EH (cell line): Measurements from ENCODE around the gene TCHP.
"Not testable (repeated sequence)": the region's sequence is repeated elsewhere in the genome, so short reads cannot be mapped to it uniquely, and the experiment has no call there.

Source experiments
- DNase-seq: peaks from one replicate; pipeline ENCODE4 v3.0.0-alpha.2; 2015; ENCODE audit warnings: low read depth

Gene TCHP

DNA sequence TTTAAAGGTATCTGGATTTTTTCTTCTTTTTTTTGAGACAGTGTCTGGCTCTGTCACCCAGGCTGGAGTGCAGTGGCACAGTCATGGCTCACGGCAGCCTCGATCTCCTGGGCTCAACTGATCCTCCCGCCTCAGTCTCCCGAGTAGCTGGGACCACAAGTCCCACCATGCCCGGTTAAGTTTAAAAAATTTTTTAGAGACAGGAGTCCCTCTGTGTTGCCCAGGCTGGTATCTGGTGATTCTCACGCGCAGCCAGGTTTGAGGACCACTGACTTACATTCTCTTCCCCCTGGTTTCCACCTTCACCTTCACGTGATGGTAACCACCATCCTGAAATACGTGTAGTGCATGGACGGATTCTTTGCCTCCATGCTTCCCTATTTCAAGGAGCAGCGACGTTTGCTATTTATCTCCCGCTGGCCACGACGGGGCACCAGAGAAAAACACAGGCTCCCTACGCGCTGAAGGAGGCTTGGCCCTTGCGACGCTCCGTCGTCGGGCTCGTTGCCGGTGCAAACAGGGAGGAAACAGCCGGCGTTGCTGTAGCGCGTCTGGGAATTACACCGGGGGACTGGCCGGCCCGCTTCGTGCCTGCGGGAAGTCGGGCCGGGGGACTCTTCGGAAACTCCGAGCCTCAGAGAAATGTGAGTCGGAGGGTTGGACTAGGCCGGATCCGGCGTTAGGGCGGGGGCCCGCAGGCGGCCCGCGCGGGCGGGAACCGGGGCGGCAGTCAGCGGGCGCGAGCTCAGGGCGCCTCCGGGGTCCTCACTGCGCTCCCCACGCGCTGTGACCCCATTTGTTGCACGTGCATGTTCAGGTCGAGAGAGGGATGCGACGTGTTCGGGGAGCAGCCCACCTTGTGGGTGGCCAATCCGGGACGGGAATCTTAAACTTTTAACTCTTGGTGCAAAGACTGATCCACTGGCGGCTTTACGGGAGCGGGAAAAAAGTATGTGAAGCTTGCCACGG is at the start of gene TCHP:
Gene TCHP, plus strand, starts transcription at position 492 of the 969 bp plus-strand sequence. CDS start 2,753 bp downstream, outside the sequence.
- peak; percentile 89 for DNase-seq

- DNase-seq = not testable (repeated sequence)
Measured at GRCh38 chr12:109850518-109850917, 49.6 kb upstream of the TCHP start.

- no peak for DNase-seq
Measured at GRCh38 chr12:109855377-109855776, 44.7 kb upstream of the TCHP start.

DNA sequence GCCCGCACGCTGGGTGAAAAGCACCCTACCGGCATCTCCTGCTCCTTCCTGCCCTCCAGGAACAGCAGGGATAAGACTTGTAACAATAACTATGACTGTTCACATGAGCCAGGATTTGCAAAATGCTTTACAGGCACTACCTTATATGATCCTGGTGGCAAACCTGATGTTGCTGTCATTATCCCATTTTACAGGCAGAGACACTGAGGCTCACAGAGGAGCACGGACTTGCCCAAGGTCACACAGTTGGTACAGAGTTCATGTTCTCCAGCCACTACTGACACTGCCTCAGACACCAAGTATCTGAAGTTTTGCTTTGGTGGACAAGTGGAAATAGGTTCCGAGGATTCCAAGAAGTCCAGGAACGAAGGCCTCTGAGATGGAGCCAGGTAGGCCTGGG is 42.4 kb upstream of the TCHP start:
- no peak for DNase-seq

DNA sequence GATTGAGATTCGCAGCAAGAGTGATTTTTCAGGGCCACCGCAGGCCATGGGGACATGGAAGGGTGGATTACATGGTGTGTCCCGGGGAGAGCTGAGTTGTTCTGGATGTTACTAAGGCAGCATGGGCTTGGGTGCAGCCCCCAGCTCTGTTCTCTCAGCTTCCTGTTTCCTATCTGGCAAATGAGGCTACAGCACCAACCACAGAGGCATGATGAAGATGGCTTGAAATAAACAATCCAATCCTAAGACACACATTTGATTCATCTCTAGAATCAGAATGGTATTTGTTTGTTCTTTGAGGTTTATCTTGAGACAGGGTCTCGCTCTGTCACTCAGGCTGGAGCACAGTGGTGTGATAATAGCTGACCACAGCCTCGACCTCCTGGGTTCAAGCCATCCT is 41.3 kb upstream of the TCHP start:
- DNase-seq = no peak

- DNase-seq = no peak
Measured at GRCh38 chr12:109860977-109861376, 39.1 kb upstream of the TCHP start.

GRCh38 chr12:109861689-109862314 is 38.3 kb upstream of the TCHP start:
- DNase-seq = no peak

GRCh38 chr12:109862491-109862890 is 37.6 kb upstream of the TCHP start:
- not testable (repeated sequence) for DNase-seq

DNA sequence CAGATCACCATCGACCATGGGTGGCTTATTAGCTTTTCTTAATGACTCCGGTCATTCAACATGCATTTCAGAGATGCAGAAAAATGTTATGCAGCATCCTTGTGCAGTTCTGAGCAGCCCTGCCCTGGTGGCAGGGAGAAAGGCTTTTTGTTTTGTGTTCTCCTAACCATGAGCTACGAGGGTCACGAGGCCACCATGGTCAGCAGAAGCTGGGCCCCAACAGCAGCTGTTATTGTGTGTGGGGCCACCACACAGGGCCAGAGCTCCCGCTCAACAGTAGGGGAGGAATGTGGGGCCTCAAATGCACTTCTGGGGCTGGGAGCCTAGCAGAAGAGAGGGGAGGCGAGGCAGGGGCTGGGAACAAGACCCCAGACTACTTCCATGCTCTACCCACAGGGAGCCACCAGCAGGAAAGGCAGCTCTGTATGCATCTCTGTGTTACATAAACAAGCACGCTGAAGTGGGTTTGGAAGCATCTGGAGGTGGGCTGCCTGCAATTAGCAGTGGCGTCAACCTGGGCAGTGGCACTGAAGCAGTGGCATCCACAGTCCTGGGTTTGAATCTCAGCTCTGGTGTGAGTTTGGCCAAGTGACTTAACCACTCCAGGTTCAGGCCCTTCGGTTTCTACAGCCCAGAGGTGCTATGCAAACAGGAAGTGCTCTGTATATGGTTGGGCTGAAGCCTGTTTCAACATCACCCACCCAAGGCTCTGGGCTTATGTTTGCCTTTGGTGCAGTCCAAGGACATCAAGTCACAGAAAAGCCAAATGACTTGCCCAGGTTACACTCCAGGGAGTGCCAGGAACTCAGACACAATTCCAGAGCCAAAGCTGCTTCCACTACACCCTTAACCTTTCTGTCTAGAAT is 36.0 kb upstream of the TCHP start:
- DNase-seq = peak; percentile 67

- no peak for DNase-seq
Measured at GRCh38 chr12:109864916-109865315, 35.2 kb upstream of the TCHP start.

DNA sequence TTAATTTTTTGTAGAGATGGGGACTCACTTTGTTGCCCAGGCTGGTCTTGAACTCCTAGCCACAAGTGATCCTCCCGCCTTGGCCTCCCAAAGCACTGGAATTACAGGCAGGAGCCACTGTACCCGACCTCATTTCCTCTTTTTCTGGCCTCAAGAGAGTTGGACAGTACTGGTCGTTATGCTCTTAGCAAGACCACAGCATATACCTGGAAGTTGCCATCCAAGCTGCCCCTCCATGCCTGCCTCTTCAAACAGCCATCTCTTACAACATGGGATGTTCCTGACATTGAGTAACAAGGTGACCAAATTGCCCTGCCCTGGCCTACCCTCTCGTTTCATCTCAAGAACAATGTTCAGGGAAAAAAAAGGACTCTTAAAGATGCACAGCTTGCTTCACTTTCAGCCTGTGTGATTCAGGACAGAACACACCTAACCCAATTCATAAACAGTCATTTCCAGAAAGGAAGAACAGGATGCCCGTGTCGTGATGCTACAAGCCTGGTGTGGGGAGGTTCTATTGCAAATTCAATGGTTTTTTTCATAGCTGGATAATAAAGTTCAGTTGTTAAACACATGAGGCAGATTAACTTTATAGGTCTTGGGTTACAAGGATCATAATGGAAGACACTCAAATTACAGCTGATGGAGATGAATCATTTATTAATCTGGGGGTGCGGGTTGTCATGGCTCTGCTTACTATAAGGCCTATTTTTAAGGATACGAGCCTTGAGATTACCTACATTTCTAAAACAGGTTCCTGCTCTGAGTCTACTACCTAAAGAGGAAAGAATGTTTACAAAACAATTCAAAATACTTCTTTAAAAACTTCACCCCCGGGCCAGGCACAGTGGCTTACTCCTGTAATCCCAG is 31.7 kb upstream of the TCHP start:
- DNase-seq = peak; percentile 34

- DNase-seq = peak; percentile 51
Measured at GRCh38 chr12:109870648-109871047, 29.4 kb upstream of the TCHP start.

- peak; percentile 46 for DNase-seq
Measured at GRCh38 chr12:109871668-109872314, 28.3 kb upstream of the TCHP start.

DNA sequence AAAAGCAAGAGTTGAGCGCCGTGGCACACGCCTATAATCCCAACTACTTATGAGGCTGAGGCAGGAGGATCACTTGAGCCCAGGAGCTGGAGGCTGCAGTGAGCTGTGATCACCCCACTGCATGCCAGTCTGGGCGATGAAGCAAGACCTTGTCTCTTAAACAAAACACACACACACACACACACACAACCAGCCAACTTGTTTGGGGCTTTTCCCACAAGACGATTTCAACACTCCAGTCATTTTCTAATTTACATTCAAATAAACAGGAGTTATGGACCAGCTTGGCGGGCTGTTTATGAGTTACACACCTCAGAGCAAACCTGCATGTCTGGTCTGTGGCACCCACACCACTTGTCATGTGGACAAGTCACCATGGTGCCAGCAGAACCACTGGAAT is 26.4 kb upstream of the TCHP start:
- no peak for DNase-seq

DNA sequence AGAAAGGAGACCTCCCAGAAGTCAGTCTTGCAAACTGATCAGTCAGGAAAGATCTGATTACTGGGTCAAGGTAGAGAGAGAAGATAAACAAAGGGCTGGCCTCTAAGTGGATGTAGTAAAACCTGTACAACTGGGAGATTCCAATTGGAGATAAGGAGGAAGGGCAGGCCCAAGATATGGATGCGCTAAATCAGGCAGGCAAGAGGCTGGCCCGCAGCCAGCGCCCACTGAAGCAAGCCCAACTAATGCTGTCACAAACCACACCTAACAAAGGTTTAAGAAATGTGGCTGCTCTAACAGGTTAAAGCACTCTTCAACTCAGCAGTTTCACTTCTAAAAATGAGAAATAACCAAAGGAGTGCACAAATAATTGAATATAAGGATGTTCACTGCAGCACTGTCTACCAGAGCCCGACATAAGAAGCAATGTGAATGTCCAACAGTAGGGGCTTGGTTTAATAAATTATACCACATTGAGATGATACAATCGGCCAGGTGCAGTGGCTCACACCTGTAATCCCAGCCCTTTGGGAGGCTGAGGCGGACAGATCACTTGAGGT is 24.4 kb upstream of the TCHP start:
- no peak for DNase-seq

GRCh38 chr12:109876406-109876805 is 23.7 kb upstream of the TCHP start:
- DNase-seq = no peak

DNA sequence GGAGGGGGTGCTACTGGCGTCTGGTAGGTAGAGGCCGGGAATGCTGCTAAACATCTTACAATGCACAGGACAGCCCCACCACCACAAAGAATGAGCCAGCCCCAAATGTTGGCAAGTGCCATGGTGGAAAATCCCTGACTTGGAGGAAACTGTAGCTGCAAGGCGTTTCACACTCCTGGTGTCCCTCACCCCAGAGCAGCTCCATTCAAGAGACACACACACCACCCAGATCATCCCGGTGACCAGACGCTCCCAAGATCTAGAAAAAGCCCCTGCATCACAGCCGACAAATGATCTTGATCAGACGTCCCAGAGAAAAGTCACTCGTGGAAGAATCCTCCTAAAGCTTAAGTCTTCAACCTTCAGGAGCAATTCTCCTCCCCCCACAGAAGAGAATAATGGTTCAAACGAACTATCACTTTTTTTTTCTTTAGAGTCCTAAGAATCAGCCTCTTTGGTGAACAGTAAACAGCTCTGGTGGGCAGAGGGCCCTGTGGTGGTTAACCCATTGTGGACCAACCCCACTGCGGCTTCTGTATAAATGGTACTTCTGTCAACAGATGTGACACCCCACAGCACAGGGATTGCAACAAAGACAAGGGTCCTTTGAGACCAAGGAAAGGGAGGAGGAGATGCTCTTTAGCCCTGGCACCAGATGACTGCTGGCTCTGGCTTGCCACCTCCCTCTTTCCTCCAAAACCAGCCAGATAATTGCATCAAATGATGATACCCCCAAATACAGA is 22.4 kb upstream of the TCHP start:
- no peak for DNase-seq

DNA sequence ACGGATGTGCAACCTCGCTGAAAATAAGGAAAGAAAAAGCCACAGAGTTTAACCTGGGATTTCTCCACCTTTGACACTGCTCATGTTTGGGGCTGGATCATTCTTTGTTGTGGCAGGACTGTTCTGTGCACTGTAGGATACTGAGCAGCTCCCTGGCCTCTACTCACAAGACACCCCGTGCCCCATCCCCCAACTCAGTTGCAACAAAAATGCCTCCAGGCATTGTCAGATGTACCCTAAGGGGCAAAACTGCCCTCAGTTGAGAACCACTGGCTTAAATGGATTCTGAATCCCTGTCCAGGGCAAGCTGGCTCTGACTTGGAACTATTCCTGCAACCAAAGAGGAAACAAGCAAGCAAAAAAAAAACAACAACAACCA is 21.8 kb upstream of the TCHP start:
- no peak for DNase-seq

DNA sequence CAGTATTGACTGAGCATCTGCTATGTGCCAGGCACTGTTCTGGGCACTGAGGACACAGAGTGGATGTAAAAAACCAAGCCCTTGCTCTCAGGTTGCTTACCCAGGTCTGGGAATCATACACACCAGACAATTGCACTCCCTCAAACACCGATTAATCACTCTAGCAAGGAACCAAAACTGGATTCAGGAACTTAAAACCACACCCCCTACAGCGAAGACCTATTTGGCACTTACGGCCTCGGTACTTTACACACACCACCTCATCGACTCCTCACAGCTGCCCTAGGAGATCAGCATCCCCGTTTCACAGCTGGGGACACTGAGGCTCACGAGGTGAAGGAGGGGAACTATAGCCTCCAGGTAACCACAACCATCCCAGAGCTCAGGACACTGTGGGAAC is 21.3 kb upstream of the TCHP start:
- DNase-seq = no peak
